GM12878 (cell line): ENCODE measurements around the gene SSR1. TPM values are rescaled to one million over a fixed set of nuclear protein-coding genes. Genes with fewer than 3 reads are reported as not detected.

Experiments
- ATAC-seq: fragments of 200-7000 bp; cut with Tn5 transposase; 3 replicates; pipeline ENCODE4 v1.9.1; 2020; ENCODE audit warnings: mild to moderate bottlenecking, moderate library complexity
- BruUV-seq: library from RNA; stranded (reverse); fragments of 400-500 nt; replicated peaks from 2 replicates; lab custom pipeline; 2021; lab: Mats Ljungman, UMichigan
- CTCF ChIA-PET: fragments of 300-600 bp; sonication (Branson Sonifier 250); formaldehyde crosslinking; extraction: SDS; loops from one replicate; lab custom pipeline; 2021; ENCODE audit warnings: inconsistent platforms; lab: Yijun Ruan, JAX
- POLR2A ChIA-PET: fragments of 350-600 bp; formaldehyde crosslinking; extraction: SDS; loops from one replicate; lab custom pipeline; 2021; ENCODE audit warnings: inconsistent platforms; lab: Charles Lee
- RAD21 ChIA-PET: fragments of 300-600 bp; sonication (Branson Sonifier 250); formaldehyde crosslinking; loops from one replicate; lab custom pipeline; 2023; ENCODE audit warnings: antibody characterized with exemption; ENCODE audit not compliant: unreplicated experiment; lab: Charles Lee
- SMC1A ChIA-PET: fragments of 300-600 bp; sonication (Branson Sonifier 250); formaldehyde crosslinking; loops from one replicate; lab custom pipeline; 2023; ENCODE audit not compliant: unreplicated experiment, uncharacterized antibody; lab: Charles Lee
- DNase-seq: peaks from one replicate; pipeline ENCODE4 v3.0.0-alpha.2; 2011; ENCODE audit warnings: low read depth, low spot score
- FAIRE-seq: peaks from 3 replicates; lab custom pipeline; 2011; peaks lifted over from hg19 to GRCh38; lab: Jason Lieb, UNC
- H2AFZ ChIP-seq: 2 replicates; pipeline ENCODE4 v1.6.0; 2011; ENCODE audit warnings: low read depth, low read length, control low read depth; ENCODE audit not compliant: control insufficient read depth
- H3K27ac ChIP-seq: 2 replicates; pipeline ENCODE4 v1.5.1; 2011; ENCODE audit warnings: control low read depth; ENCODE audit not compliant: control insufficient read depth, insufficient read depth
- H3K27me3 ChIP-seq, 2 experiments: replicated peaks in 1 of 2; 2 replicates each; pipeline versions ENCODE4 v1.6.0 to v1.6.1; 2011; ENCODE audit warnings: low read length in 1 of 2; ENCODE audit not compliant: control insufficient read depth in 2 of 2, insufficient read depth in 2 of 2
- H3K36me3 ChIP-seq, 2 experiments: 2 replicates each; pipeline ENCODE4 v1.5.1; 2011; ENCODE audit warnings: low read length in 1 of 2; ENCODE audit not compliant: control insufficient read depth in 2 of 2, insufficient read depth in 2 of 2
- H3K4me1 ChIP-seq: 2 replicates; pipeline ENCODE4 v1.6.1; 2011; ENCODE audit warnings: mild to moderate bottlenecking, low read length, moderate library complexity, mixed read lengths; ENCODE audit not compliant: control insufficient read depth, insufficient read depth
- H3K4me2 ChIP-seq: 2 replicates; pipeline ENCODE4 v1.6.0; 2011; ENCODE audit warnings: control low read depth; ENCODE audit not compliant: control insufficient read depth, insufficient read depth
- H3K4me3 ChIP-seq: fragments of 200-600 bp; sonication (generic); 2 replicates; pipeline ENCODE4 v1.5.1; 2016
- H3K79me2 ChIP-seq: 2 replicates; pipeline ENCODE4 v1.6.0; 2011; ENCODE audit warnings: low read length; ENCODE audit not compliant: control insufficient read depth, insufficient read depth
- H3K9ac ChIP-seq: 2 replicates; pipeline ENCODE4 v1.8.0; 2011; ENCODE audit warnings: low read length, control low read depth, mixed read lengths; ENCODE audit not compliant: control insufficient read depth, insufficient read depth
- H3K9me3 ChIP-seq: replicated peaks from 3 replicates; pipeline ENCODE4 v1.5.1; 2011; ENCODE audit warnings: mild to moderate bottlenecking, low read length; ENCODE audit not compliant: control insufficient read depth, insufficient read depth
- H4K20me1 ChIP-seq: 2 replicates; pipeline ENCODE4 v1.6.0; 2011; ENCODE audit not compliant: control insufficient read depth, insufficient read depth
- EP300 ChIP-seq, 2 experiments: fragments of 150-350 bp in 1 of 2; IDR thresholded peaks; 2 replicates each; pipeline ENCODE4 v1.6.1; 2011 to 2012; ENCODE audit warnings: low read depth in 2 of 2, low read length in 2 of 2, borderline replicate concordance in 1 of 2, improper control_type of control experiment in 1 of 2, inconsistent platforms in 1 of 2; ENCODE audit not compliant: control insufficient read depth in 1 of 2
- GABPA ChIP-seq: IDR thresholded peaks from 2 replicates; pipeline ENCODE4 v1.6.1; 2014; ENCODE audit warnings: antibody characterized with exemption, low read depth, mild to moderate bottlenecking, inconsistent platforms
- JUNB ChIP-seq: IDR thresholded peaks from 2 replicates; pipeline ENCODE4 v1.6.1; 2016; ENCODE audit warnings: antibody characterized with exemption, mild to moderate bottlenecking
- RAD51 ChIP-seq: fragments of 450-650 bp; IDR thresholded peaks from 2 replicates; pipeline ENCODE4 v1.6.1; 2016; ENCODE audit warnings: moderate library complexity, mild to moderate bottlenecking, inconsistent platforms
- TCF7 ChIP-seq: IDR thresholded peaks from 2 replicates; pipeline ENCODE4 v1.6.1; 2014; ENCODE audit warnings: antibody characterized with exemption, borderline replicate concordance
- WRNIP1 ChIP-seq: IDR thresholded peaks from 2 replicates; pipeline ENCODE4 v1.6.1; 2011; ENCODE audit warnings: low read depth, low read length, improper control_type of control experiment, borderline replicate concordance
- YBX1 ChIP-seq: fragments of 450-650 bp; IDR thresholded peaks from 2 replicates; pipeline ENCODE4 v1.6.1; 2016; ENCODE audit warnings: antibody characterized with exemption
- YY1 ChIP-seq: IDR thresholded peaks from 2 replicates; pipeline ENCODE4 v1.6.1; 2011; ENCODE audit warnings: low read depth, mild to moderate bottlenecking, low read length
- ZNF24 ChIP-seq: fragments of 450-650 bp; IDR thresholded peaks from 2 replicates; pipeline ENCODE4 v1.6.1; 2017; ENCODE audit warnings: antibody characterized with exemption, mild to moderate bottlenecking
- WGBS: methylation state at CpG from one replicate; pipeline ENCODE4 v1.1.6; 2016; ENCODE audit warnings: low lambda C conversion rate; ENCODE audit not compliant: insufficient replicate concordance, insufficient coverage; ENCODE audit errors: missing lambda C conversion rate; 5-methylcytosine and 5-hydroxymethylcytosine counted together
- in situ Hi-C: fragments of 300-500 bp; cut with MboI; formaldehyde crosslinking; loops from 9 replicates; pipeline ENCODE4 v1.14.3; 2018; ENCODE audit warnings: mixed read lengths
- intact Hi-C: fragments of 100-400 bp; cut with micrococcal nuclease; formaldehyde crosslinking; loops from one replicate; pipeline ENCODE4 v1.14.2; 2022; ENCODE audit not compliant: unreplicated experiment
- polyA plus RNA-seq, 11 experiments: library from polyadenylated mRNA; depleted of rRNA in 4 of 11; unstranded in 6 of 11; stranded (reverse) in 5 of 11; fragments of >200 nt; fragmentation: Nextera tagmentation in 4 of 11; fragmentation: Illumina TruSeq in 1 of 11; extraction: Ambion mirVana in 4 of 11; extraction: Trizol in 1 of 11; gene quantifications; 1 replicate in 1 of 11; 2 replicates in 10 of 11; pipeline versions ENCODE4 v1.2.1 to v1.2.3, GENCODE V29; 2011 to 2016; ENCODE audit warnings: inconsistent platforms in 2 of 11, missing spikeins in 2 of 11, low read depth in 1 of 11
- total RNA-seq, 4 experiments: library from RNA; depleted of rRNA in 3 of 4; stranded (reverse); fragments of >200 nt in 3 of 4; fragmentation: Illumina TruSeq in 1 of 4; extraction: Trizol in 1 of 4; gene quantifications; 2 replicates each; pipeline versions ENCODE4 v1.2.1 to v1.2.3, GENCODE V29; 2013 to 2021
- TF ChIP-seq, protein P1 (sequence below): IDR thresholded peaks from 2 replicates; pipeline ENCODE4 v1.6.1; 2012; ENCODE audit warnings: mild to moderate bottlenecking, low read depth, low read length
- TF ChIP-seq, protein P2 (sequence below): fragments of 450-650 bp; IDR thresholded peaks from 2 replicates; pipeline ENCODE4 v1.6.1; 2014; ENCODE audit warnings: mild to moderate bottlenecking
- TF ChIP-seq, protein P3 (sequence below): fragments of 450-650 bp; conservative IDR thresholded peaks from 2 replicates; pipeline ENCODE4 v1.6.1; 2017; ENCODE audit warnings: mild to moderate bottlenecking, moderate library complexity
- TF ChIP-seq, protein P4 (sequence below): IDR thresholded peaks from 2 replicates; pipeline ENCODE4 v1.6.1; 2012; ENCODE audit warnings: low read length, inconsistent platforms
- TF ChIP-seq, protein P5 (sequence below): IDR thresholded peaks from 2 replicates; pipeline ENCODE4 v1.6.1; 2011; ENCODE audit warnings: borderline replicate concordance, low read depth, mild to moderate bottlenecking, moderate library complexity, mixed read lengths, low read length; ENCODE audit not compliant: insufficient read depth; ENCODE audit errors: extremely low read length

The SSR1 gene
- total and polyA plus RNA-seq, 10 of the 15 experiments (the other 5 are each of a cell fraction or from before 2014, with no cell fraction given): 42.0 to 209 (median 128) TPM

DNA sequence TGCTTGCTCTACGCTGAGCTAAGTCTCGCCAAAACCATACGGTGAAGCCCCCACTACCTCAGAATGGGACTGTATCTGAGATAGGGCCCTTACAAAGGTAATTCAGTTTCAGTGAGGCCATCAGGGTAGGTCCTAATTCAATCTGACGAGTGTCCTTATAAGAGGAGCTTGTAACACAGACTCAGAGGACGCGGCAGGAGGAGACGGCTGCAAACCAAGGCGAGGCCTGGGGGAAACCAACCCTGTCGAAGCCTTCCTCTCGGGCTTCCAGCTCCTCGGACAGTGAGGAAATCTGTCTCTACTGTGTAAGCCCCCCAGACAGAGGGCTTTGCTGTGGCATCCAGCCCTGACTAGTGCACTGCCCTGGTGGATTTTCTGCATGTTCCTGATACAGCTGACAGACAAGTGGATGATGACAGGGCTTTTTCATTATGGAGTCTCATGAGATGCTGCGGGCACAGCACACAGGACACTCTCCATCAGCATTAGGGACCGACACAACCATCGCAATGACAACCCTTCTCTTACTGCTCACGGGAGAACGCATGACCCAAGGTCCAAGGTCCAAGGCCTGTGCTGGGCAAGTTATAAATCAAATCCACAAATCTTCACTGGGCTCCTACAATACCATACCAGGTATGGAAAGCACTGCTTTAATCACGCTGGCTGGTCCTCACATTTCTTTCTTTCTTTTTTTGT lies 48.2 kb downstream of the SSR1 start:
- BruUV-seq: no TSS peak
- ChIA-PET CTCF (interaction anchor here (0.7 to 1.8 kb wide), 8 partner anchors 10 to 712 kb away, joined by 3 to 11 read pairs (median 4); no protein-coding TSS in a partner anchor), SMC1A (interaction anchor here (1.2 kb wide), 1 partner anchor 11 kb away, joined by 3 read pairs; no protein-coding TSS in a partner anchor), RAD21 (interaction anchor here (0.6 kb wide), 1 partner anchor 277 kb away, joined by 4 read pairs; the partner anchor contains the start of gene DSP), POLR2A (interaction anchor here (1.1 kb wide), 1 partner anchor 10 kb away, joined by 3 read pairs; no protein-coding TSS in a partner anchor)
- WGBS: 63% methylated on average over 13 of the region's 17 CpGs
- in situ Hi-C loops: no loop called here
- H3K27me3 ChIP-seq: 0 out of 4 replicates have a peak, but pooled peaks cover 0 to 4% of the 10 kb centered on the region in 2 experiments
- H3K27ac ChIP-seq: no peak overlapping the region
- H3K4me3 ChIP-seq: no peak overlapping the region
- DNase-seq (no peak), ATAC-seq (no peak), FAIRE-seq (no peak)
- H3K79me2 ChIP-seq: no peaks in the 10 kb centered on the region
- intact Hi-C loops: no loop called here
- H2AFZ ChIP-seq: no peak overlapping the region
- H3K36me3 ChIP-seq: no peaks in the 10 kb centered on the region
- no peak overlapping the region for H3K4me2 ChIP-seq
- no peak overlapping the region for H3K9ac ChIP-seq
- peaks cover 9% of the 10 kb centered on the region for H3K4me1 ChIP-seq
- H4K20me1 ChIP-seq: no peaks in the 10 kb centered on the region
- H3K9me3 ChIP-seq: no peaks in the 10 kb centered on the region; the same call in 1 of the 3 replicates
- TF ChIP-seq TCF7 (no peak), YY1 (no peak), EP300 (IDR thresholded peaks at IDR 0.05; ENCODE audit: borderline replicate concordance in 1 of 2, control insufficient read depth in 1 of 2, low read depth in 2 of 2, low read length in 2 of 2) (no peak), ZNF24 (no peak), RAD51 (no peak), JUNB (no peak), YBX1 (no peak), GABPA (no peak), WRNIP1 (no peak)
- TF ChIP-seq, protein P1, sequence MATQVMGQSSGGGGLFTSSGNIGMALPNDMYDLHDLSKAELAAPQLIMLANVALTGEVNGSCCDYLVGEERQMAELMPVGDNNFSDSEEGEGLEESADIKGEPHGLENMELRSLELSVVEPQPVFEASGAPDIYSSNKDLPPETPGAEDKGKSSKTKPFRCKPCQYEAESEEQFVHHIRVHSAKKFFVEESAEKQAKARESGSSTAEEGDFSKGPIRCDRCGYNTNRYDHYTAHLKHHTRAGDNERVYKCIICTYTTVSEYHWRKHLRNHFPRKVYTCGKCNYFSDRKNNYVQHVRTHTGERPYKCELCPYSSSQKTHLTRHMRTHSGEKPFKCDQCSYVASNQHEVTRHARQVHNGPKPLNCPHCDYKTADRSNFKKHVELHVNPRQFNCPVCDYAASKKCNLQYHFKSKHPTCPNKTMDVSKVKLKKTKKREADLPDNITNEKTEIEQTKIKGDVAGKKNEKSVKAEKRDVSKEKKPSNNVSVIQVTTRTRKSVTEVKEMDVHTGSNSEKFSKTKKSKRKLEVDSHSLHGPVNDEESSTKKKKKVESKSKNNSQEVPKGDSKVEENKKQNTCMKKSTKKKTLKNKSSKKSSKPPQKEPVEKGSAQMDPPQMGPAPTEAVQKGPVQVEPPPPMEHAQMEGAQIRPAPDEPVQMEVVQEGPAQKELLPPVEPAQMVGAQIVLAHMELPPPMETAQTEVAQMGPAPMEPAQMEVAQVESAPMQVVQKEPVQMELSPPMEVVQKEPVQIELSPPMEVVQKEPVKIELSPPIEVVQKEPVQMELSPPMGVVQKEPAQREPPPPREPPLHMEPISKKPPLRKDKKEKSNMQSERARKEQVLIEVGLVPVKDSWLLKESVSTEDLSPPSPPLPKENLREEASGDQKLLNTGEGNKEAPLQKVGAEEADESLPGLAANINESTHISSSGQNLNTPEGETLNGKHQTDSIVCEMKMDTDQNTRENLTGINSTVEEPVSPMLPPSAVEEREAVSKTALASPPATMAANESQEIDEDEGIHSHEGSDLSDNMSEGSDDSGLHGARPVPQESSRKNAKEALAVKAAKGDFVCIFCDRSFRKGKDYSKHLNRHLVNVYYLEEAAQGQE: no peak
- TF ChIP-seq, protein P2, sequence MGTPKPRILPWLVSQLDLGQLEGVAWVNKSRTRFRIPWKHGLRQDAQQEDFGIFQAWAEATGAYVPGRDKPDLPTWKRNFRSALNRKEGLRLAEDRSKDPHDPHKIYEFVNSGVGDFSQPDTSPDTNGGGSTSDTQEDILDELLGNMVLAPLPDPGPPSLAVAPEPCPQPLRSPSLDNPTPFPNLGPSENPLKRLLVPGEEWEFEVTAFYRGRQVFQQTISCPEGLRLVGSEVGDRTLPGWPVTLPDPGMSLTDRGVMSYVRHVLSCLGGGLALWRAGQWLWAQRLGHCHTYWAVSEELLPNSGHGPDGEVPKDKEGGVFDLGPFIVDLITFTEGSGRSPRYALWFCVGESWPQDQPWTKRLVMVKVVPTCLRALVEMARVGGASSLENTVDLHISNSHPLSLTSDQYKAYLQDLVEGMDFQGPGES: no peak
- TF ChIP-seq, protein P3, sequence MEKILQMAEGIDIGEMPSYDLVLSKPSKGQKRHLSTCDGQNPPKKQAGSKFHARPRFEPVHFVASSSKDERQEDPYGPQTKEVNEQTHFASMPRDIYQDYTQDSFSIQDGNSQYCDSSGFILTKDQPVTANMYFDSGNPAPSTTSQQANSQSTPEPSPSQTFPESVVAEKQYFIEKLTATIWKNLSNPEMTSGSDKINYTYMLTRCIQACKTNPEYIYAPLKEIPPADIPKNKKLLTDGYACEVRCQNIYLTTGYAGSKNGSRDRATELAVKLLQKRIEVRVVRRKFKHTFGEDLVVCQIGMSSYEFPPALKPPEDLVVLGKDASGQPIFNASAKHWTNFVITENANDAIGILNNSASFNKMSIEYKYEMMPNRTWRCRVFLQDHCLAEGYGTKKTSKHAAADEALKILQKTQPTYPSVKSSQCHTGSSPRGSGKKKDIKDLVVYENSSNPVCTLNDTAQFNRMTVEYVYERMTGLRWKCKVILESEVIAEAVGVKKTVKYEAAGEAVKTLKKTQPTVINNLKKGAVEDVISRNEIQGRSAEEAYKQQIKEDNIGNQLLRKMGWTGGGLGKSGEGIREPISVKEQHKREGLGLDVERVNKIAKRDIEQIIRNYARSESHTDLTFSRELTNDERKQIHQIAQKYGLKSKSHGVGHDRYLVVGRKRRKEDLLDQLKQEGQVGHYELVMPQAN: no peak
- TF ChIP-seq, protein P4, sequence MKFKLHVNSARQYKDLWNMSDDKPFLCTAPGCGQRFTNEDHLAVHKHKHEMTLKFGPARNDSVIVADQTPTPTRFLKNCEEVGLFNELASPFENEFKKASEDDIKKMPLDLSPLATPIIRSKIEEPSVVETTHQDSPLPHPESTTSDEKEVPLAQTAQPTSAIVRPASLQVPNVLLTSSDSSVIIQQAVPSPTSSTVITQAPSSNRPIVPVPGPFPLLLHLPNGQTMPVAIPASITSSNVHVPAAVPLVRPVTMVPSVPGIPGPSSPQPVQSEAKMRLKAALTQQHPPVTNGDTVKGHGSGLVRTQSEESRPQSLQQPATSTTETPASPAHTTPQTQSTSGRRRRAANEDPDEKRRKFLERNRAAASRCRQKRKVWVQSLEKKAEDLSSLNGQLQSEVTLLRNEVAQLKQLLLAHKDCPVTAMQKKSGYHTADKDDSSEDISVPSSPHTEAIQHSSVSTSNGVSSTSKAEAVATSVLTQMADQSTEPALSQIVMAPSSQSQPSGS: no peak
- TF ChIP-seq, protein P5, sequence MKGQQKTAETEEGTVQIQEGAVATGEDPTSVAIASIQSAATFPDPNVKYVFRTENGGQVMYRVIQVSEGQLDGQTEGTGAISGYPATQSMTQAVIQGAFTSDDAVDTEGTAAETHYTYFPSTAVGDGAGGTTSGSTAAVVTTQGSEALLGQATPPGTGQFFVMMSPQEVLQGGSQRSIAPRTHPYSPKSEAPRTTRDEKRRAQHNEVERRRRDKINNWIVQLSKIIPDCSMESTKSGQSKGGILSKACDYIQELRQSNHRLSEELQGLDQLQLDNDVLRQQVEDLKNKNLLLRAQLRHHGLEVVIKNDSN: no peak
